H1 (cell line): ENCODE measurements around the gene ADSS2. TPM values are rescaled to one million over a fixed set of nuclear protein-coding genes. Genes with fewer than 3 reads are reported as not detected.

Source experiments
- BACH1 ChIP-seq: IDR thresholded peaks from 2 replicates; pipeline ENCODE4 v1.6.1; 2012; ENCODE audit warnings: low read length, improper control_type of control experiment
- CHD7 ChIP-seq: fragments of 300-600 bp; sonication (generic); IDR thresholded peaks from 2 replicates; pipeline ENCODE4 v1.7.1; 2012; ENCODE audit warnings: low read length, moderate library complexity, mild to moderate bottlenecking, inconsistent platforms; ENCODE audit not compliant: insufficient replicate concordance
- CREB1 ChIP-seq: IDR thresholded peaks from 2 replicates; pipeline ENCODE4 v1.6.1; 2012; ENCODE audit warnings: inconsistent platforms
- EZH2 ChIP-seq: fragments of 200-600 bp; sonication (generic); IDR thresholded peaks from 2 replicates; pipeline ENCODE4 v1.7.1; 2012; ENCODE audit warnings: low read depth, mild to moderate bottlenecking, moderate library complexity, low read length, inconsistent platforms; ENCODE audit not compliant: severe bottlenecking
- KDM1A ChIP-seq: fragments of 200-600, 300-600 bp; sonication (generic); IDR thresholded peaks from 2 replicates; pipeline ENCODE4 v1.7.1; 2016; ENCODE audit warnings: mild to moderate bottlenecking, low read length, borderline replicate concordance
- KDM4A ChIP-seq: IDR thresholded peaks from one replicate; pipeline ENCODE4 v1.7.1; 2012; ENCODE audit warnings: low read depth, mild to moderate bottlenecking, moderate library complexity, low read length, inconsistent platforms; ENCODE audit not compliant: severe bottlenecking
- MAX ChIP-seq: IDR thresholded peaks from 2 replicates; pipeline ENCODE4 v1.6.1; 2012; ENCODE audit warnings: inconsistent platforms
- PHF8 ChIP-seq: fragments of 200-600 bp; sonication (generic); conservative IDR thresholded peaks from 2 replicates; pipeline ENCODE4 v1.7.1; 2012; ENCODE audit warnings: low read depth, mild to moderate bottlenecking, inconsistent platforms, low read length, moderate library complexity
- SIRT6 ChIP-seq: IDR thresholded peaks from one replicate; pipeline ENCODE4 v1.7.1; 2012; ENCODE audit warnings: low read length, inconsistent platforms
- SUZ12 ChIP-seq: fragments of 200-600 bp; sonication (generic); IDR thresholded peaks from 2 replicates; pipeline ENCODE4 v1.6.1; 2012; ENCODE audit warnings: mild to moderate bottlenecking, inconsistent platforms, low read length, moderate library complexity, mixed read lengths
- TAF1 ChIP-seq: IDR thresholded peaks from 2 replicates; pipeline ENCODE4 v1.6.1; 2011; ENCODE audit warnings: mild to moderate bottlenecking, low read depth, low read length
- polyA plus RNA-seq, 7 experiments: library from polyadenylated mRNA; depleted of rRNA in 3 of 7; stranded (reverse) in 5 of 7; unstranded in 2 of 7; fragments of >200 nt in 5 of 7; fragments of 200-250 nt in 2 of 7; gene quantifications; 1 replicate in 5 of 7; 2 replicates in 1 of 7; 4 replicates in 1 of 7; pipeline versions ENCODE4 v1.2.1 to v1.2.3, GENCODE V29; 2011 to 2013; ENCODE audit warnings: missing spikeins in 2 of 7, mixed read lengths in 2 of 7
- total RNA-seq: library from RNA; stranded (reverse); fragmentation: NEBNext Ultra II Directional; extraction: Animal tissue kit (Norgen Biotek cat#: 25700); gene quantifications from 2 replicates; pipeline ENCODE4 v1.2.1, GENCODE V29; 2021

ADSS2 gene
- total and polyA plus RNA-seq, 2 of the 8 experiments (the other 6 are each of a cell fraction or from before 2014, with no cell fraction given): 29.8 to 108 TPM

DNA sequence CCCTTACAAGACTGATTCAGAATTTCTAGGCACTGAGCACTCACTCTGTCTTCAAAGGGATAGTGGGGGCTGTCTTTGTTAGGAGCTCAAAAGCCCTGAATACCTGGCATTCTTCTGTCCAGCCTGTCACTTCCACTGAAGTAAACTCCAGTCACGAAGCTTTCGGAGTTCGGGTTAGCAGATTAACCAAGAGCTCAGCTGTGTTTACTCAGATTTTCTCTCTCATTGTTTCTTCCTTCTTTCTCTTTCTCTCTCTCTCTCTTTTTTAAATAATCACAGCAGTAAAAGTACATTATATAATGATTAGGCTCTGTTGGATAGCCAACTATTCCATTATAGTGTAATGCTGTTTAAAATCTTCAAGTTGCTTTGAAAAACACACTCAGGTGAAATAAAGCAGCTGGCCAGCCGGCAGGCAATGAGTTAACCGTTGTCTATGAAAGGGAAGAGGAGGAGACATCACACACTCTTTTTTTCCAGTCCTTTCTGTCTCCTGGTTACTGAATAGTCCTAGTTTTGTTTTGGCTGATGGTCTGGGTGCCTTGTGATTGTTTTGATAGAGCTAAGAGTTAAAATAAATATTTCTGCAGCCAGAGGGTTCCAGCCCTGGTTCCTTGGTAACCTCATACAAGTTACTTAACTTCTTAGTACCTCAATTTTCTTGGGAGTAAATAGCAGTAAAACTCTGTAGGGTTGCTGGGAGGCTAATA, 89.8 kb downstream of the ADSS2 start (continued):
- TF ChIP-seq CHD7 (no peak), KDM1A (no peak), TAF1 (no peak), SUZ12 (no peak), EZH2 (no peak), MAX (no peak), PHF8 (no peak), SIRT6 (no peak), CREB1 (no peak), BACH1 (no peak), KDM4A (no peak)
